Upper lobe of right lung (tissue), 1 donor: ENCODE data around the gene KCNMA1. TPM values are rescaled to one million over a fixed set of nuclear protein-coding genes. Genes with fewer than 3 reads are reported as not detected.

Source experiments
- ATAC-seq: fragments of 200-7000 bp; cut with Tn5 transposase; one replicate; pipeline ENCODE4 v1.9.1; 2020; ENCODE audit warnings: mild to moderate bottlenecking, moderate library complexity
- DNase-seq: peaks from one replicate; pipeline ENCODE4 v3.0.0-alpha.2; 2020
- H3K27ac ChIP-seq: fragments of 200-600 bp; one replicate; pipeline ENCODE4 v1.8.0; 2022
- H3K27me3 ChIP-seq: fragments of 200-600 bp; one replicate; pipeline ENCODE4 v1.8.0; 2022; ENCODE audit warnings: mild to moderate bottlenecking
- H3K36me3 ChIP-seq: fragments of 200-600 bp; one replicate; pipeline ENCODE4 v1.8.0; 2022
- H3K4me1 ChIP-seq: fragments of 200-600 bp; one replicate; pipeline ENCODE4 v1.8.0; 2022
- H3K4me3 ChIP-seq: fragments of 200-600 bp; one replicate; pipeline ENCODE4 v1.8.0; 2022; ENCODE audit warnings: mild to moderate bottlenecking
- H3K9me3 ChIP-seq: fragments of 200-600 bp; one replicate; pipeline ENCODE4 v1.8.0; 2022
- CTCF ChIP-seq: fragments of 200-600 bp; IDR thresholded peaks from one replicate; pipeline ENCODE4 v1.8.0; 2022; ENCODE audit warnings: antibody characterized with exemption
- intact Hi-C: fragments of 100-400 bp; cut with DNase I; formaldehyde crosslinking; loops from one replicate; pipeline ENCODE4 v1.11.0; 2022
- total RNA-seq: library from RNA; stranded (reverse); fragmentation: NEBNext Ultra II Directional; extraction: Animal tissue kit (Norgen Biotek cat#: 25700); gene quantifications from one replicate; pipeline ENCODE4 v1.2.1, GENCODE V29; 2021
- donor health status: DM: no; HTN: yes; CAD: no; lungs with severe emphysema.

Gene KCNMA1
- total RNA-seq, 1 donor from 2014 or later, result 26.3 TPM

DNA sequence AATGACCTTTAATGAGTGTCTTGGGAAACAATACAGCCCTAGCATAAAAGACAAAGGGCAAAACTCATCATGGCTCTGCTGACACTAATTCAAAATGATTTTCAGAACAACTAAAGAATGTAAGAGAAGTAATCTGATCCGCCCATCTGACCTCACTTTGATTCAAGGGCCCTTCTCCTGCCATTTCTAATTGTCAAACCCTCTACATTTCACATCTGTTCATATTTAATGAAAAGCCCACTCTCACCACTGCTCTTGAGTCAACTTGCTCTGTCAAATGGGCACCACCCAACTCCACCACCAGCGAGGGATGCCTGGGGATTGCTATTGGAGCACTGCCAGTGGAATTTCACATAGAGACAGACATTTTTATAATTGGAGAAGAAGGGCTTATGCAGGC lies 639.2 kb downstream of the KCNMA1 start:
- no peaks in the 10 kb centered on the region for H3K36me3 ChIP-seq
- TF ChIP-seq CTCF, result no peak
- no peak overlapping the region for H3K4me3 ChIP-seq
- H3K27me3 ChIP-seq, result no peaks in the 10 kb centered on the region
- intact Hi-C loops, result no loop called here
- ATAC-seq (no peak), DNase-seq (no peak)
- H3K4me1 ChIP-seq, result no peaks in the 10 kb centered on the region
- H3K9me3 ChIP-seq, result no peaks in the 10 kb centered on the region
- H3K27ac ChIP-seq, result no peak overlapping the region

DNA sequence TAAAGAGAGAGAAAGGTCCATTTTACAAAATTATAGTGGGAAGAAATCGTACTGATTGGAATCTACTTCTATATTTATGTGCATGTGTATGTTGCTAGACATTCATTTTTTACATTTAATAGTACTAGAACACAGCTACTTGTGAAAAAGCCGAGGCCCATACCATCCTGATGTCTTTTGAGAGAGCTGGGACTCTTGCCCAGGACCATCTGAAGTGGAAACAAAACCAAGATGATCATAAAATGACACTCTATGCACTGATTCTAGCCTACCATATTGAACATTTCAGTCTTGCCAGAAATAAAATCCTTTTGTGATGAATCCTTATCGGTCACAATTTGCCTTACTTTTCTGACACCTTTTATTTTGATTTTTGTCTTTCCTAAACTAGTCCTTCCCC lies 640.0 kb downstream of the KCNMA1 start:
- Histone ChIP-seq H3K4me1 (no peaks in the 10 kb centered on the region), H3K4me3 (no peak overlapping the region), H3K9me3 (no peaks in the 10 kb centered on the region), H3K36me3 (no peaks in the 10 kb centered on the region), H3K27me3 (no peaks in the 10 kb centered on the region), H3K27ac (no peak overlapping the region)
- DNase-seq (no peak), ATAC-seq (no peak)
- intact Hi-C loops, result no loop called here
- TF ChIP-seq CTCF, result no peak

GRCh38 chr10:76995023-76995422 lies 642.6 kb downstream of the KCNMA1 start:
- intact Hi-C loops, result no loop called here
- Histone ChIP-seq H3K27ac (no peak overlapping the region), H3K4me1 (no peaks in the 10 kb centered on the region), H3K27me3 (no peaks in the 10 kb centered on the region), H3K36me3 (no peaks in the 10 kb centered on the region), H3K9me3 (no peaks in the 10 kb centered on the region), H3K4me3 (no peak overlapping the region)
- ATAC-seq (no peak), DNase-seq (no peak)
- TF ChIP-seq CTCF, result no peak

DNA sequence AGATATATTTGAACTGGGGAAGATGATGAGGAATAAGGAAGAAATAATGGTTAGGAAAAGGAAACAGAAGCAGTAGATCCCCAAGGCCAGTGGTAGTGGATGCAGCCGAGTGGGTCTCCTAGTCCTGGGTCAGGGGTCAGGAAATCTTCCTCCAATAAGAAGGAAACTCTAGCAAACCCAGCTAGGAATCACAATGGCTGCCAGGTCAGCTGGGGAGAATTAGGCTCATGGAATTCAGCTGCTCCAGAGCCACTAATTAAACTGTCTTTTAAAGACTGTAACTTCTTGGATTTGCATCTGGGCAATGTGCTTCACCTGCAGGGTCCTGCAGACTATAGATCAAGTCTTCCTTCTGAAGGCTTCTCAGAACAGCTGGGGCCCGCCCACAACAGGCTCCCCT lies 644.4 kb downstream of the KCNMA1 start:
- H3K27ac ChIP-seq, result no peak overlapping the region
- no peak for TF ChIP-seq CTCF
- no peak overlapping the region for H3K4me3 ChIP-seq
- intact Hi-C loops, result no loop called here
- ATAC-seq (no peak), DNase-seq (no peak)
- H3K9me3 ChIP-seq, result no peaks in the 10 kb centered on the region
- H3K36me3 ChIP-seq, result no peaks in the 10 kb centered on the region
- H3K4me1 ChIP-seq, result no peaks in the 10 kb centered on the region
- no peaks in the 10 kb centered on the region for H3K27me3 ChIP-seq

DNA sequence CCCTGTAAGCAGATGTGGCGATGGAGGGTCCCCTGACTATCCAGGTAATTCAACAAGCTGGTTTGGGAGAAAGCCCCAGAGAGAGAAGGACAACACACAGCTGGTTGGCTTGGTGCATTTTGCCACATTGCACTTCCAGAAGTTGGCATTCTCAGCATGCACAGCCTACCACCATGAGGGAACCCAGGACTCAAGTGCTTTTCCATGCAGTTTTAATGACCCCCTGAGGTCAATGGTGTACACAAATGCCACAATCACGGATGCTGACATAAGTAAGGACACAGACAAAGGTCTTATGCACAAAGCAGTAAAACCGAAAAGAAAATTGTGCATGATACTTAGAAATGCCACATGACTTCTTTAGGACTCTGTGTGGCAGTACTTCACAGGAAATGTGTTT lies 645.1 kb downstream of the KCNMA1 start:
- H3K36me3 ChIP-seq, result no peaks in the 10 kb centered on the region
- DNase-seq, result no peak
- H3K27ac ChIP-seq, result no peak overlapping the region
- H3K4me1 ChIP-seq, result no peaks in the 10 kb centered on the region
- no peaks in the 10 kb centered on the region for H3K27me3 ChIP-seq
- TF ChIP-seq CTCF, result no peak
- no peak for ATAC-seq
- H3K9me3 ChIP-seq, result no peaks in the 10 kb centered on the region
- H3K4me3 ChIP-seq, result no peak overlapping the region
- intact Hi-C loops, result no loop called here

- H3K36me3 ChIP-seq, result no peaks in the 10 kb centered on the region
- intact Hi-C loops, result no loop called here
- ATAC-seq (no peak), DNase-seq (no peak)
- no peaks in the 10 kb centered on the region for H3K9me3 ChIP-seq
- TF ChIP-seq CTCF, result no peak
- no peak overlapping the region for H3K4me3 ChIP-seq
- no peak overlapping the region for H3K27ac ChIP-seq
- H3K27me3 ChIP-seq, result no peaks in the 10 kb centered on the region
- no peaks in the 10 kb centered on the region for H3K4me1 ChIP-seq
Observed at GRCh38 chr10:76991621-76992020, 646.0 kb downstream of the KCNMA1 start.
